ENCODE data around the gene DSCAML1.

The DSCAML1 gene

DNA sequence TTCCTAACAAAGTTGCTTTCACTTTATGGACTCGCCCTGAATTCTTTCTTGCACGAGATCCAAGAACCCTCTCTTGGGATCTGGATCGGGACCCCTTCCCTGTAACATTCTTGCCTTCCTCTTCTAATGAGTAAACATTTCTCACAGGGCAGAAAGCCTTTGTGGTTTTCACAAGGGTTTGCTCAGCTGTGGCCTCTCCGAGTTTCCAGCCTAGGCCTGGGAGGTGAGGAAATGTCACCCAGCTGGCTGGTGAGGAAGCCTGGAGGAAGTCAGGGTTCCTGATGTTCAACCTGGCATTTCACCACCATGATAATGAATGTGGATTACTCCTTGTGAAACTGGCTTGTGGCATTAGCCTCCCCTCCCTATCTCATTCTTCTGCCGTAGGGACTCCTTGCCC, 224.9 kb downstream of the DSCAML1 start:
- ChIA-PET CTCF (interaction anchor here (0.7 to 1.0 kb wide), 2 partner anchors 146 to 298 kb away, joined by 3 to 4 read pairs; no protein-coding TSS in a partner anchor), POLR2A (no interaction called here)
- TF ChIP-seq TARDBP (IDR thresholded peaks at IDR 0.05) (no peak), FOXA1 (IDR thresholded peaks at IDR 0.05) (no peak), FOXM1 (IDR thresholded peaks at IDR 0.05; ENCODE audit: borderline replicate concordance) (no peak), HDGF (IDR thresholded peaks at IDR 0.05; ENCODE audit: borderline replicate concordance) (no peak), BHLHE40 (IDR thresholded peaks at IDR 0.05; ENCODE audit: borderline replicate concordance) (no peak), SUZ12 (IDR thresholded peaks at IDR 0.05) (no peak), SP1 (IDR thresholded peaks at IDR 0.05) (no peak), ZNF384 (IDR thresholded peaks at IDR 0.05) (no peak), FOXK2 (IDR thresholded peaks at IDR 0.05) (no peak), LEF1 (IDR thresholded peaks at IDR 0.05; ENCODE audit: borderline replicate concordance) (no peak), CTBP1 (IDR thresholded peaks at IDR 0.05; ENCODE audit: borderline replicate concordance) (no peak), ELF4 (IDR thresholded peaks at IDR 0.05) (no peak), NFRKB (IDR thresholded peaks at IDR 0.05) (no peak), ARNT (IDR thresholded peaks at IDR 0.05) (no peak)
- DNase-seq (ENCODE audit: extremely low spot score): no peak

DNA sequence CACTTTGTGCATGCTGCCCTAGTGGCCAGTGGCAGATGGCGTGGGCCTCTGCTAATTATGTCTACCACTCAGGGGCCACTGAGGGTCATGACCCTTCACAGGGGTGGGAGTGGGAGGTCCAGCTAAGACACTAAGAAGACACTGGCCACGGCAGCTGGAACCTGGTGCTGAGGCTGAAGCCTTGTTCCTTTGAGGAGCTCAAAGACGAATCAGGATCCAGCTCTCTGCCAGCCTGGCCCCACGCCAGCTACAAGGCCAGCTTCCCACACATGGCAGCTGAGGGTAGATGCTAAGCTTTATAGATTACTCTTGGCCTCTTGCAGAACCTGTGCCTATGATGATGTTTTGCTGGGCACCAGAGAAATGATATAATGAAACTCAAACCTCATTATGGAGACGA, 226.3 kb downstream of the DSCAML1 start:
- ChIA-PET POLR2A (no interaction called here), CTCF (no interaction called here)
- DNase-seq (ENCODE audit: extremely low spot score): no peak
- TF ChIP-seq SUZ12 (IDR thresholded peaks at IDR 0.05) (no peak), TARDBP (IDR thresholded peaks at IDR 0.05) (no peak), L3MBTL2 (conservative IDR thresholded peaks at IDR 0.05) (no peak), NFRKB (IDR thresholded peaks at IDR 0.05) (no peak), FOXM1 (IDR thresholded peaks at IDR 0.05; ENCODE audit: borderline replicate concordance) (no peak), SP1 (IDR thresholded peaks at IDR 0.05) (no peak)
- TF ChIP-seq, protein P1, sequence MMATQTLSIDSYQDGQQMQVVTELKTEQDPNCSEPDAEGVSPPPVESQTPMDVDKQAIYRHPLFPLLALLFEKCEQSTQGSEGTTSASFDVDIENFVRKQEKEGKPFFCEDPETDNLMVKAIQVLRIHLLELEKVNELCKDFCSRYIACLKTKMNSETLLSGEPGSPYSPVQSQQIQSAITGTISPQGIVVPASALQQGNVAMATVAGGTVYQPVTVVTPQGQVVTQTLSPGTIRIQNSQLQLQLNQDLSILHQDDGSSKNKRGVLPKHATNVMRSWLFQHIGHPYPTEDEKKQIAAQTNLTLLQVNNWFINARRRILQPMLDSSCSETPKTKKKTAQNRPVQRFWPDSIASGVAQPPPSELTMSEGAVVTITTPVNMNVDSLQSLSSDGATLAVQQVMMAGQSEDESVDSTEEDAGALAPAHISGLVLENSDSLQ (IDR thresholded peaks at IDR 0.05): no peak

DNA sequence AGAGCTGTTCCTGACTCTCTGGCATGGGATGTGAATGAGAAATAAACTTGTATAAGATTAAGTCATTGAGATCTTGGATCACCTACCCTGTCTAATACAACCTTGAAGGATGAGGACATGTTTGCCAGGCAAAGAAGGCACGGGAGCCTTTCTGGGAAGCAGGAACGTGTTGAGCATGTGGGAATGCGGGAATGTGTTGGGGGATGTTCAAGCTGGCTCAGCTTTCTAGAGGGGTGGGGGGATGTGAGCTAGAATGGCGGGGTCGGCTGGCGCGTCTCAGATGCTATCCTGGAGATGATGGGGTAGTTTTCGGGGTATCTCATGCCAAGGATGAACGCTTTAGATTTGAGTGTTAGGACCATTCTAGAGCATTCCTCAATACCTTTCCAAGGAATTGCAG, 227.1 kb downstream of the DSCAML1 start:
- ChIA-PET CTCF (no interaction called here), POLR2A (no interaction called here)
- DNase-seq (ENCODE audit: extremely low spot score): no peak
- no peak for TF ChIP-seq NFRKB (IDR thresholded peaks at IDR 0.05)
- no peak for TF ChIP-seq LEF1 (IDR thresholded peaks at IDR 0.05; ENCODE audit: borderline replicate concordance)
- no peak for TF ChIP-seq BHLHE40 (IDR thresholded peaks at IDR 0.05; ENCODE audit: borderline replicate concordance)
- no peak for TF ChIP-seq SUZ12 (IDR thresholded peaks at IDR 0.05)
- TF ChIP-seq HDGF (IDR thresholded peaks at IDR 0.05; ENCODE audit: borderline replicate concordance): no peak
- no peak for TF ChIP-seq FOXM1 (IDR thresholded peaks at IDR 0.05; ENCODE audit: borderline replicate concordance)
- no peak for TF ChIP-seq L3MBTL2 (conservative IDR thresholded peaks at IDR 0.05)
- no peak for TF ChIP-seq SP1 (IDR thresholded peaks at IDR 0.05)
- no peak for TF ChIP-seq ZNF384 (IDR thresholded peaks at IDR 0.05)
- no peak for TF ChIP-seq CTBP1 (IDR thresholded peaks at IDR 0.05; ENCODE audit: borderline replicate concordance)
- TF ChIP-seq FOXA1 (IDR thresholded peaks at IDR 0.05): no peak
- TF ChIP-seq TARDBP (IDR thresholded peaks at IDR 0.05): no peak
- no peak for TF ChIP-seq FOXK2 (IDR thresholded peaks at IDR 0.05)

DNA sequence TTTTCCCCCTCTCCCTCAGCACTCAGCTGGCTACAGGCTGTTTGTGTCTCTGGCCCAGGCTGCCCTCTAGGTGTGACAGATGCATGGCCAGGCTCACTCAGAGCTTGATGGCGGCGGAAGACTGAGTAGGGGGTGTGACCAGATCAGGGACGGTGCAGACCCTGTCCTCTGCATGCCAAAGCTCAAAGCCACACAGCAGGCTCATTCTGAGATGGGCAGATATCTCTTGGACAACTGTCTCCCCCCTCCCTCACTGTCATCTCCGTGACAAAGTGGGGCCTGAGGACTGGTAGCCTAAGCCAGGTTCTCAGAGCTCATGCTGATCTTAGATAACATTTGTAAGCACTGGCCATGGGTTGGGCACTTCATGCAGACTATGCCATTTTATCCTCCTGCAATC, 231.3 kb downstream of the DSCAML1 start:
- POLR2A ChIA-PET: no interaction called here
- TF ChIP-seq FOXK2 (IDR thresholded peaks at IDR 0.05) (no peak), HDGF (IDR thresholded peaks at IDR 0.05; ENCODE audit: borderline replicate concordance) (no peak), TARDBP (IDR thresholded peaks at IDR 0.05) (no peak), FOXM1 (IDR thresholded peaks at IDR 0.05; ENCODE audit: borderline replicate concordance) (no peak), ARNT (IDR thresholded peaks at IDR 0.05) (no peak), SP1 (IDR thresholded peaks at IDR 0.05) (no peak), CTBP1 (IDR thresholded peaks at IDR 0.05; ENCODE audit: borderline replicate concordance) (no peak), BHLHE40 (IDR thresholded peaks at IDR 0.05; ENCODE audit: borderline replicate concordance) (no peak), FOXA1 (IDR thresholded peaks at IDR 0.05) (no peak), ELF4 (IDR thresholded peaks at IDR 0.05) (no peak), SUZ12 (IDR thresholded peaks at IDR 0.05) (no peak), LEF1 (IDR thresholded peaks at IDR 0.05; ENCODE audit: borderline replicate concordance) (no peak), NFRKB (IDR thresholded peaks at IDR 0.05) (no peak), L3MBTL2 (conservative IDR thresholded peaks at IDR 0.05) (no peak), ZNF384 (IDR thresholded peaks at IDR 0.05) (no peak)
- TF ChIP-seq, protein P1 (IDR thresholded peaks at IDR 0.05): no peak
- no peak for DNase-seq (ENCODE audit: extremely low spot score)
- CTCF ChIA-PET: no interaction called here

DNA sequence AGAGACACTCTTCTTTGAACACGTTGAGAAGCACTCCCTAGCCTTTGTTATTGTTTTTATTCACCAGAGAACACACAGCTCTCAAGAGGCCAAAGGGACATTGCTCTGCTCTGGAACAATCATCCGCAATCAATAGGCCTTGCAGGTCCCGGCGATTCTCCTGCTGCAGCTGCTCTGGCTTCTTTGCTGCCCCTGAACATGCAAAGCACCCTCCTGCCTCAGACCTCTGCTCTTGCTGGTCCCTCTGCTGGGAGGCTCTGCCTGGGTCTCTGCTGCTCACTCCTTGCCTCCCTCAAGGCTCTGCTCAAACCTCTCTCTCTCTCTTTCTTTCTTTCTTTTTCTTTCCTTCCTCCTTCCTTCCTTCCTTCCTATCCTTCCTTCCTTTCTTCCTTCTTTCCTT, 232.7 kb downstream of the DSCAML1 start:
- CTCF ChIA-PET: interaction anchor here (0.7 kb wide), 1 partner anchor 123 kb away, joined by 3 read pairs; no protein-coding TSS in a partner anchor
- TF ChIP-seq CTBP1 (IDR thresholded peaks at IDR 0.05; ENCODE audit: borderline replicate concordance): no peak
- no peak for TF ChIP-seq FOXK2 (IDR thresholded peaks at IDR 0.05)
- no peak for TF ChIP-seq ARNT (IDR thresholded peaks at IDR 0.05)
- no peak for TF ChIP-seq ELF4 (IDR thresholded peaks at IDR 0.05)
- no peak for TF ChIP-seq L3MBTL2 (conservative IDR thresholded peaks at IDR 0.05)
- TF ChIP-seq TARDBP (IDR thresholded peaks at IDR 0.05): no peak
- no peak for TF ChIP-seq LEF1 (IDR thresholded peaks at IDR 0.05; ENCODE audit: borderline replicate concordance)
- TF ChIP-seq FOXA1 (IDR thresholded peaks at IDR 0.05): no peak
- TF ChIP-seq FOXM1 (IDR thresholded peaks at IDR 0.05; ENCODE audit: borderline replicate concordance): no peak
- TF ChIP-seq SP1 (IDR thresholded peaks at IDR 0.05): no peak
- TF ChIP-seq SUZ12 (IDR thresholded peaks at IDR 0.05): no peak
- no peak for TF ChIP-seq NFRKB (IDR thresholded peaks at IDR 0.05)
- TF ChIP-seq ZNF384 (IDR thresholded peaks at IDR 0.05): no peak
- TF ChIP-seq, protein P1 (IDR thresholded peaks at IDR 0.05): no peak
- POLR2A ChIA-PET: no interaction called here
- no peak for DNase-seq (ENCODE audit: extremely low spot score)

DNA sequence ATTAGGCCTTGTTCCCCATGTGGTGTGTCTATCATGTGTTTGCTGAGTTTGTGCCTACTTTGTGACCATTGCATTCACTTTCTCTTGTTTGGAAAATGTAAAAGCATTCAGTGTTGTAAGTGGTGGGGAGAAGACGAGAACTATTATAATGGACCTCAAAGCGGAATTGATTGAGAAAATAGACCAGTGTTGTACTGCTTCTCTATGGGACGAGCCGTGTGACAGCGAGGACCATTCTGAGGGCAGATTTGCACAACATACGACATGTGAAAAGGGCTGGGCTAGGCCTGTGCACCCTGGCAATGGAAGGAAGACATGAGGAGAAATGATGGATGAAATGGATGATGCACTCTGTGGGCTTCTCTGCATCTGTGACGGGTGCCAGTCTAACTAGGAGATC, 233.5 kb downstream of the DSCAML1 start:
- DNase-seq (ENCODE audit: extremely low spot score): no peak
- CTCF ChIA-PET: interaction anchor here (0.7 kb wide), 1 partner anchor 124 kb away, joined by 3 read pairs; no protein-coding TSS in a partner anchor
- POLR2A ChIA-PET: no interaction called here
- no peak for TF ChIP-seq FOXK2 (IDR thresholded peaks at IDR 0.05)
- TF ChIP-seq HDGF (IDR thresholded peaks at IDR 0.05; ENCODE audit: borderline replicate concordance): no peak
- TF ChIP-seq FOXM1 (IDR thresholded peaks at IDR 0.05; ENCODE audit: borderline replicate concordance): no peak
- TF ChIP-seq TARDBP (IDR thresholded peaks at IDR 0.05): no peak
- TF ChIP-seq FOXA1 (IDR thresholded peaks at IDR 0.05): no peak
- TF ChIP-seq CTBP1 (IDR thresholded peaks at IDR 0.05; ENCODE audit: borderline replicate concordance): no peak
- TF ChIP-seq, protein P1 (IDR thresholded peaks at IDR 0.05): no peak
- TF ChIP-seq ELF4 (IDR thresholded peaks at IDR 0.05): no peak
- no peak for TF ChIP-seq ZNF384 (IDR thresholded peaks at IDR 0.05)
- TF ChIP-seq BHLHE40 (IDR thresholded peaks at IDR 0.05; ENCODE audit: borderline replicate concordance): no peak
- TF ChIP-seq L3MBTL2 (conservative IDR thresholded peaks at IDR 0.05): no peak
- TF ChIP-seq SUZ12 (IDR thresholded peaks at IDR 0.05): no peak
- TF ChIP-seq SP1 (IDR thresholded peaks at IDR 0.05): no peak
- no peak for TF ChIP-seq NFRKB (IDR thresholded peaks at IDR 0.05)
- TF ChIP-seq LEF1 (IDR thresholded peaks at IDR 0.05; ENCODE audit: borderline replicate concordance): no peak
- TF ChIP-seq ARNT (IDR thresholded peaks at IDR 0.05): no peak
